ENCODE measurements around the gene SLC13A2. TPM values are rescaled to one million over a fixed set of nuclear protein-coding genes. Genes with fewer than 3 reads are reported as not detected.

Gene SLC13A2
- total and polyA plus RNA-seq, 9 of the 15 experiments (the other 6 are each of a cell fraction or from before 2014, with no cell fraction given) = 0.13 TPM; not detected in 8

DNA sequence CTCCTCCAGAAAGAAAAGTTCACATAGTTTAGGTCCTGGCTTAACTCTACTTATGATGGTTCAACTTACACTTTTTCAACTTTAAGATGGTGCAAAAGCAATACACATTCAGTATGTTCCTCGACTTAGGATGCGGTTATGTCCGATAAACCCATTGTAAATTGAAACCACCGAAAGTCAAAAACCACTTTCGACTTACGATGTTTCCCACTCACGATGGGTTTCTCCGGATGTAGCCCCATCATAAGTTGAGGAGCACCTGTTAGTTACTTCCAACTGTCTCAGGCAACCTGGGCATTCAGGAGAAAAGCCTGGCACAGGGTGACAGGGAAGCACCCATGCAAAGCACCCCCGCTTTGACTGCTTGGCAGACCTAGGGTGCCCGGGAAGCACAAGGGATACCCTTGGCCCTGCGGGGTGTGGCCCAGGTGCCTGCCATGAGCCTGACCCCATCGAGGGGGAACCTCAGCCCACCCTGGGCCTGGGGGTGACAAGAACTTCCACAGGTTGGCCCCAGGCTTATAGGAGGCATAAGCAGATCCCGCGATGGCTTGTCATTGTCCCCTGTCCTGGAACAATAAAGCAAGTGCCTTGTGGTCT, 65.0 kb downstream of the SLC13A2 start:
- peaks cover 4 to 45% of the 10 kb centered on the region in 2 experiments; a peak in 4 of 5 replicates for H3K27me3 ChIP-seq (ENCODE audit: control insufficient read depth in 2 of 2, insufficient read depth in 2 of 2, low read length in 2 of 2)
- H3K9me1 ChIP-seq (ENCODE audit: control insufficient read depth, insufficient read depth, low read length) = no peaks in the 10 kb centered on the region
- H4K20me1 ChIP-seq (replicated peaks; ENCODE audit: control insufficient read depth, insufficient read depth, low read length) = peaks cover 18% of the 10 kb centered on the region; the same call in 1 of the 2 replicates
- no peaks in the 10 kb centered on the region for H3K36me3 ChIP-seq (ENCODE audit: control insufficient read depth, insufficient read depth, low read length)
- no peaks in the 10 kb centered on the region for H3K79me2 ChIP-seq (ENCODE audit: control insufficient read depth, insufficient read depth, low read length)
- BruUV-seq (replicated peaks) = no TSS peak
- FAIRE-seq = no peak
- H3K4me2 ChIP-seq (ENCODE audit: insufficient read depth, low read length) = no peak overlapping the region
- no peak for ATAC-seq
- H3K4me1 ChIP-seq (replicated peaks in 1 of 2; ENCODE audit: control insufficient read depth in 2 of 2, insufficient read depth in 2 of 2, low read length in 2 of 2) = peaks cover 0 to 9% of the 10 kb centered on the region in 2 experiments; a peak in 3 of 5 replicates
- ChIA-PET POLR2A (no interaction called here), CTCF (ENCODE audit: low intra/inter-chr PET ratio) (interaction anchor here (5.1 kb wide), 1 partner anchor 44 kb away, joined by 69 read pairs; no protein-coding TSS in a partner anchor)
- no peak overlapping the region for H3K9ac ChIP-seq (ENCODE audit: insufficient read depth in 1 of 2, low read depth in 2 of 2, low read length in 2 of 2)
- no peak for DNase-seq (ENCODE audit: extremely low read depth in 1 of 4, low spot score in 3 of 4)
- no peak overlapping the region for H3K27ac ChIP-seq (ENCODE audit: extremely low read depth, low read depth, low read length)
- in situ Hi-C loops (cut with MboI) (loop anchor here (5.0 kb wide), 1 partner anchor 41 kb away; no protein-coding TSS in a partner anchor), intact Hi-C loops (cut with micrococcal nuclease) (no loop called here)
- TF ChIP-seq RUNX1 (IDR thresholded peaks at IDR 0.05; ENCODE audit: low read depth) = no peak
- TF ChIP-seq, protein P1, sequence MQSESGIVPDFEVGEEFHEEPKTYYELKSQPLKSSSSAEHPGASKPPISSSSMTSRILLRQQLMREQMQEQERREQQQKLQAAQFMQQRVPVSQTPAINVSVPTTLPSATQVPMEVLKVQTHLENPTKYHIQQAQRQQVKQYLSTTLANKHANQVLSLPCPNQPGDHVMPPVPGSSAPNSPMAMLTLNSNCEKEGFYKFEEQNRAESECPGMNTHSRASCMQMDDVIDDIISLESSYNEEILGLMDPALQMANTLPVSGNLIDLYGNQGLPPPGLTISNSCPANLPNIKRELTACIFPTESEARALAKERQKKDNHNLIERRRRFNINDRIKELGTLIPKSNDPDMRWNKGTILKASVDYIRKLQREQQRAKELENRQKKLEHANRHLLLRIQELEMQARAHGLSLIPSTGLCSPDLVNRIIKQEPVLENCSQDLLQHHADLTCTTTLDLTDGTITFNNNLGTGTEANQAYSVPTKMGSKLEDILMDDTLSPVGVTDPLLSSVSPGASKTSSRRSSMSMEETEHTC (IDR thresholded peaks at IDR 0.05) = no peak
- H2AFZ ChIP-seq (ENCODE audit: low read depth, low read length) = no peak overlapping the region
- no peak overlapping the region for H3K4me3 ChIP-seq
- no peaks in the 10 kb centered on the region for H3K9me3 ChIP-seq (replicated peaks; ENCODE audit: control insufficient read depth, insufficient read depth, low read depth, low read length)
- WGBS (ENCODE audit: insufficient coverage, low coverage, missing lambda C conversion rate) = 7% methylated on average over 14 of the region's 14 CpGs

DNA sequence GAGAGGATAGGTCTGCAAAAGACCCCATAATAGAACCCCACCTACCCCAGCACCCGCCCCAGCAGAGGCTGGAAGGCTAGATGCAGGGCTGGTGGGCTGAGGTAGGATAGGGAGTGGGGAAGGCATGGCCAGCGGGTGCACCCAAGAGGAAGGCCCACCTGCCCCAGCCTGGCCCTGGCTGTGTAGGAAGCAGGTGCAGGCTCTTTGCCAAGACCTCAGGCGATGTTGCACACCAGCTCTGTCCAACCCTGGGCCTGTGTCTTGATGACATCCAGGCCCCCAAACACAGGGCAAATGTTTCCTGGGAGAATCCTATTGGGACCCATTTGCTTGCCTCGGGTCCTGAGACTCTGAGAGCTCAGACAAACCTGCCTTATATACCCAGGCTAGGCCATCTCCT, 66.8 kb downstream of the SLC13A2 start:
- 16% methylated on average over 4 of the region's 4 CpGs for WGBS (ENCODE audit: insufficient coverage, low coverage, missing lambda C conversion rate)
- FAIRE-seq (no peak), ATAC-seq (no peak), DNase-seq (ENCODE audit: extremely low read depth in 1 of 4, low spot score in 3 of 4) (no peak)
- Histone ChIP-seq H3K9me1 (ENCODE audit: control insufficient read depth, insufficient read depth, low read length) (no peaks in the 10 kb centered on the region), H3K9ac (ENCODE audit: insufficient read depth in 1 of 2, low read depth in 2 of 2, low read length in 2 of 2) (no peak overlapping the region), H2AFZ (ENCODE audit: low read depth, low read length) (no peak overlapping the region), H3K4me1 (replicated peaks in 1 of 2; ENCODE audit: control insufficient read depth in 2 of 2, insufficient read depth in 2 of 2, low read length in 2 of 2) (peaks cover 0 to 3% of the 10 kb centered on the region in 2 experiments; a peak in 2 of 5 replicates), H3K79me2 (ENCODE audit: control insufficient read depth, insufficient read depth, low read length) (no peaks in the 10 kb centered on the region), H3K4me3 (no peak overlapping the region), H3K4me2 (ENCODE audit: insufficient read depth, low read length) (no peak overlapping the region), H3K27me3 (ENCODE audit: control insufficient read depth in 2 of 2, insufficient read depth in 2 of 2, low read length in 2 of 2) (peaks cover 4 to 29% of the 10 kb centered on the region in 2 experiments; a peak in 4 of 5 replicates), H4K20me1 (replicated peaks; ENCODE audit: control insufficient read depth, insufficient read depth, low read length) (peaks cover 10% of the 10 kb centered on the region; the same call in 1 of the 2 replicates), H3K9me3 (replicated peaks; ENCODE audit: control insufficient read depth, insufficient read depth, low read depth, low read length) (no peaks in the 10 kb centered on the region), H3K27ac (ENCODE audit: extremely low read depth, low read depth, low read length) (no peak overlapping the region), H3K36me3 (ENCODE audit: control insufficient read depth, insufficient read depth, low read length) (no peaks in the 10 kb centered on the region)
- intact Hi-C loops (cut with micrococcal nuclease) (loop anchor here (1.0 kb wide), 1 partner anchor 46 kb away; no protein-coding TSS in a partner anchor), in situ Hi-C loops (cut with MboI) (no loop called here)
- no TSS peak for BruUV-seq (replicated peaks)
- ChIA-PET CTCF (ENCODE audit: low intra/inter-chr PET ratio) (interaction anchor here (1.8 to 5.1 kb wide), 2 partner anchors 45 to 780 kb away, joined by 7 to 69 read pairs; no protein-coding TSS in a partner anchor), POLR2A (no interaction called here)
- TF ChIP-seq DDX20 (tag; IDR thresholded peaks at IDR 0.05; ENCODE audit: low read depth) = no peak
- TF ChIP-seq, protein P2, sequence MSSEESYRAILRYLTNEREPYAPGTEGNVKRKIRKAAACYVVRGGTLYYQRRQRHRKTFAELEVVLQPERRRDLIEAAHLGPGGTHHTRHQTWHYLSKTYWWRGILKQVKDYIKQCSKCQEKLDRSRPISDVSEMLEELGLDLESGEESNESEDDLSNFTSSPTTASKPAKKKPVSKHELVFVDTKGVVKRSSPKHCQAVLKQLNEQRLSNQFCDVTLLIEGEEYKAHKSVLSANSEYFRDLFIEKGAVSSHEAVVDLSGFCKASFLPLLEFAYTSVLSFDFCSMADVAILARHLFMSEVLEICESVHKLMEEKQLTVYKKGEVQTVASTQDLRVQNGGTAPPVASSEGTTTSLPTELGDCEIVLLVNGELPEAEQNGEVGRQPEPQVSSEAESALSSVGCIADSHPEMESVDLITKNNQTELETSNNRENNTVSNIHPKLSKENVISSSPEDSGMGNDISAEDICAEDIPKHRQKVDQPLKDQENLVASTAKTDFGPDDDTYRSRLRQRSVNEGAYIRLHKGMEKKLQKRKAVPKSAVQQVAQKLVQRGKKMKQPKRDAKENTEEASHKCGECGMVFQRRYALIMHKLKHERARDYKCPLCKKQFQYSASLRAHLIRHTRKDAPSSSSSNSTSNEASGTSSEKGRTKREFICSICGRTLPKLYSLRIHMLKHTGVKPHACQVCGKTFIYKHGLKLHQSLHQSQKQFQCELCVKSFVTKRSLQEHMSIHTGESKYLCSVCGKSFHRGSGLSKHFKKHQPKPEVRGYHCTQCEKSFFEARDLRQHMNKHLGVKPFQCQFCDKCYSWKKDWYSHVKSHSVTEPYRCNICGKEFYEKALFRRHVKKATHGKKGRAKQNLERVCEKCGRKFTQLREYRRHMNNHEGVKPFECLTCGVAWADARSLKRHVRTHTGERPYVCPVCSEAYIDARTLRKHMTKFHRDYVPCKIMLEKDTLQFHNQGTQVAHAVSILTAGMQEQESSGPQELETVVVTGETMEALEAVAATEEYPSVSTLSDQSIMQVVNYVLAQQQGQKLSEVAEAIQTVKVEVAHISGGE (CRISPR knock-in tag; IDR thresholded peaks at IDR 0.05) = no peak
- TF ChIP-seq FOXK1 (CRISPR knock-in tag; IDR thresholded peaks at IDR 0.05; ENCODE audit: borderline replicate concordance) = no peak
- no peak for TF ChIP-seq ZNF445 (CRISPR knock-in tag; IDR thresholded peaks at IDR 0.05; ENCODE audit: low read depth)
- TF ChIP-seq ZNF197 (CRISPR knock-in tag; IDR thresholded peaks at IDR 0.05; ENCODE audit: low read depth) = no peak
- no peak for TF ChIP-seq KLF1 (tag; IDR thresholded peaks at IDR 0.05)
